Measurements from ENCODE around the gene PAX8. TPM values are rescaled to one million over a fixed set of nuclear protein-coding genes. Genes with fewer than 3 reads are reported as not detected.

PAX8 gene
- total and polyA plus RNA-seq, 12 donors = 0.08 to 2.0 (median 0.41) TPM; not detected in 3

GRCh38 chr2:113240915-113241911, 37.5 kb downstream of the PAX8 start:
- DNase-seq (peak in 1 of 2 donors; percentile 45), ATAC-seq (peak; percentile 44 to 93 (median 71))
- no peak overlapping the region for H3K4me3 ChIP-seq
- WGBS, 2 donors = 75 to 77% methylated on average over 18 of the region's 18 CpGs
- H3K36me3 ChIP-seq = no peaks in the 10 kb centered on the region
- TF ChIP-seq, protein P1, sequence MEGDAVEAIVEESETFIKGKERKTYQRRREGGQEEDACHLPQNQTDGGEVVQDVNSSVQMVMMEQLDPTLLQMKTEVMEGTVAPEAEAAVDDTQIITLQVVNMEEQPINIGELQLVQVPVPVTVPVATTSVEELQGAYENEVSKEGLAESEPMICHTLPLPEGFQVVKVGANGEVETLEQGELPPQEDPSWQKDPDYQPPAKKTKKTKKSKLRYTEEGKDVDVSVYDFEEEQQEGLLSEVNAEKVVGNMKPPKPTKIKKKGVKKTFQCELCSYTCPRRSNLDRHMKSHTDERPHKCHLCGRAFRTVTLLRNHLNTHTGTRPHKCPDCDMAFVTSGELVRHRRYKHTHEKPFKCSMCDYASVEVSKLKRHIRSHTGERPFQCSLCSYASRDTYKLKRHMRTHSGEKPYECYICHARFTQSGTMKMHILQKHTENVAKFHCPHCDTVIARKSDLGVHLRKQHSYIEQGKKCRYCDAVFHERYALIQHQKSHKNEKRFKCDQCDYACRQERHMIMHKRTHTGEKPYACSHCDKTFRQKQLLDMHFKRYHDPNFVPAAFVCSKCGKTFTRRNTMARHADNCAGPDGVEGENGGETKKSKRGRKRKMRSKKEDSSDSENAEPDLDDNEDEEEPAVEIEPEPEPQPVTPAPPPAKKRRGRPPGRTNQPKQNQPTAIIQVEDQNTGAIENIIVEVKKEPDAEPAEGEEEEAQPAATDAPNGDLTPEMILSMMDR (IDR thresholded peaks at IDR 0.05) = no peak
- no peaks in the 10 kb centered on the region for H3K9me3 ChIP-seq
- no peaks in the 10 kb centered on the region for H3K27me3 ChIP-seq
- peaks cover 12 to 47% (median 28%) of the 10 kb centered on the region in 9 donors for H3K4me1 ChIP-seq
- intact Hi-C loops (cut with DNase I) = loop anchor here in 1 of 10 donors (10.0 kb wide), 1 partner anchor 96 kb away; no protein-coding TSS in a partner anchor
- H3K27ac ChIP-seq = peak overlapping the region in 8 of 10 donors; percentile 28 to 89 (median 63)

DNA sequence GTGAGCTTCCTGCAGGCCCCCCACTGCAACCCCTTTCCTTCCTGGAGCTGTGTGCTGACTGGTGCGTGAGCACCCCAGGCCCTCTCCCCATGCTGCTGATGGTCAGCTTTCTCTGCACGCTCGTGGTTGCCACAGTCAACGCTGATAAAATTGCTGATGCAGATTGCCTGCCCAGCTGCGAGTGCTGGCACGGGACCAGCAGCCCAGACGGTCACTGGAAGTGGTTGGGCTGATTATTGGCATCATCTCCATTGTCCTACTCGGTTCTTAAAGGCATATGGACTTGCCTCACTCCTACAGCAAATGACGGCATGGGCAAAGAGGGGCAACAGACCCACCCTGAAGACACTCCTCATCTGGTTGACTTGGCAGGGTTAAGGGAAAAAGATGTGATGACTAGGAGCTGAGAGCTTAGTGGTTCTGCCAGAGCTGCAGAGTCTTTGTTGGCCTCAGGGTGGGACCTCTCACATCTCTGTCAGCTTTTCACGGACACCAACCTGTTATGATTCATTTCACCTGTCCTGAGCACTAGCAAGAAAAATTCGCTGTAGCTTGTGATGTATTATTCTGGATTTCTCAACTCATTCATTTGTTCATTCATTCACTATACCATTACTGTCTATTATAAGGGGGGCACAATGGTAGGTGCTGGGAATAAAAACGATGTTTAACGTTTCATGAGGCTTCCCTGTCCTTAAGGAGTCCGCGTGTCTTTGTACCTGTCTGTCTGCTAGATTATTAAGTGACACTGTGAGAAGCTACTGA, 38.4 kb downstream of the PAX8 start:
- Histone ChIP-seq H3K4me1 (peaks cover 12 to 47% (median 28%) of the 10 kb centered on the region in 9 donors), H3K27me3 (no peaks in the 10 kb centered on the region), H3K36me3 (no peaks in the 10 kb centered on the region), H3K9me3 (no peaks in the 10 kb centered on the region), H3K27ac (peak overlapping the region in 9 of 10 donors; percentile 28 to 89 (median 67)), H3K4me3 (peak overlapping the region in 1 of 10 donors; percentile 2)
- intact Hi-C loops (cut with DNase I) = loop anchor here in 1 of 10 donors (10.0 kb wide), 1 partner anchor 96 kb away; no protein-coding TSS in a partner anchor
- TF ChIP-seq, protein P1 (IDR thresholded peaks at IDR 0.05) = no peak
- DNase-seq (peak; percentile 87 to 89), ATAC-seq (peak; percentile 65 to 87 (median 79))
- WGBS, 2 donors = 19 to 22% methylated on average over 15 of the region's 15 CpGs

- peaks cover 12 to 40% (median 28%) of the 10 kb centered on the region in 9 donors for H3K4me1 ChIP-seq
- intact Hi-C loops (cut with DNase I) = no loop called here
- H3K27me3 ChIP-seq = no peaks in the 10 kb centered on the region
- H3K27ac ChIP-seq = peak overlapping the region in 8 of 10 donors; percentile 28 to 89 (median 63)
- H3K9me3 ChIP-seq = no peaks in the 10 kb centered on the region
- WGBS, 2 donors = 94 to 95% methylated on average over 9 of the region's 9 CpGs
- H3K36me3 ChIP-seq = no peaks in the 10 kb centered on the region
- no peak overlapping the region for H3K4me3 ChIP-seq
- no peak for DNase-seq
- ATAC-seq = peak in 1 of 8 donors; percentile 24
- TF ChIP-seq, protein P1 (IDR thresholded peaks at IDR 0.05) = no peak
Observed at GRCh38 chr2:113238871-113239839, 39.6 kb downstream of the PAX8 start.
